Endothelial cell of umbilical vein (primary cell): Measurements from ENCODE around the gene DNAJC17. TPM values are rescaled to one million over a fixed set of nuclear protein-coding genes. Genes with fewer than 3 reads are reported as not detected.

Experiments
- BruUV-seq: library from RNA; stranded (reverse); fragments of 400-500 nt; replicated peaks from 2 replicates; lab custom pipeline; 2021; lab: Mats Ljungman, UMichigan
- CTCF ChIA-PET: fragments of 300-600, 350-600 bp; sonication (Branson Sonifier 250); formaldehyde crosslinking; loops from one replicate; lab custom pipeline; 2021; ENCODE audit warnings: antibody characterized with exemption, inconsistent platforms; lab: Charles Lee
- POLR2A ChIA-PET: fragments of 300-600, 350-600 bp; sonication (Branson Sonifier 250); formaldehyde crosslinking; loops from one replicate; lab custom pipeline; 2021; ENCODE audit warnings: antibody characterized with exemption, inconsistent platforms; lab: Charles Lee
- DNase-seq: peaks from one replicate; pipeline ENCODE4 v3.0.0-alpha.2; 2011; ENCODE audit warnings: low read depth, low spot score
- FAIRE-seq: peaks from 2 replicates; lab custom pipeline; 2011; peaks lifted over from hg19 to GRCh38; lab: Jason Lieb, UNC
- H2AFZ ChIP-seq: 2 replicates; pipeline ENCODE4 v1.6.0; 2012; ENCODE audit warnings: low read depth, low read length, control low read depth, inconsistent platforms
- H3K27ac ChIP-seq: 2 replicates; pipeline ENCODE4 v1.5.1; 2011; ENCODE audit warnings: low read depth, mild to moderate bottlenecking, control low read depth, low read length, moderate library complexity; ENCODE audit not compliant: insufficient read depth
- H3K27me3 ChIP-seq, 2 experiments: 2 replicates each; pipeline versions ENCODE4 v1.6.0 to v1.6.1; 2011; ENCODE audit warnings: low read length in 2 of 2, mixed read lengths in 1 of 2; ENCODE audit not compliant: control insufficient read depth in 2 of 2, insufficient read depth in 2 of 2
- H3K36me3 ChIP-seq, 2 experiments: 2 replicates in 1 of 2; 3 replicates in 1 of 2; pipeline ENCODE4 v1.5.1; 2011; ENCODE audit warnings: low read length in 2 of 2, mild to moderate bottlenecking in 1 of 2, moderate library complexity in 1 of 2; ENCODE audit not compliant: control insufficient read depth in 2 of 2, insufficient read depth in 2 of 2; ENCODE audit errors: extremely low read depth in 1 of 2
- H3K4me1 ChIP-seq: 3 replicates; pipeline ENCODE4 v1.5.1; 2011; ENCODE audit warnings: mild to moderate bottlenecking, low read length; ENCODE audit not compliant: control insufficient read depth, insufficient read depth; ENCODE audit errors: extremely low read depth
- H3K4me2 ChIP-seq: 2 replicates; pipeline ENCODE4 v1.6.1; 2011; ENCODE audit warnings: low read length, control low read depth, mixed read lengths; ENCODE audit not compliant: insufficient read depth
- H3K4me3 ChIP-seq, 3 experiments: fragments of 200-600 bp in 1 of 3; sonication (generic), shearing (Covaris generic) in 1 of 3; replicated peaks in 1 of 3; 2 replicates each; pipeline ENCODE4 v1.5.1; 2011 to 2016; ENCODE audit warnings: control low read depth in 3 of 3, low read length in 3 of 3, mild to moderate bottlenecking in 2 of 3, inconsistent platforms in 1 of 3, low read depth in 1 of 3, moderate library complexity in 1 of 3; ENCODE audit not compliant: insufficient read depth in 1 of 3
- H3K79me2 ChIP-seq: 2 replicates; pipeline ENCODE4 v1.6.0; 2012; ENCODE audit warnings: low read length, inconsistent platforms; ENCODE audit not compliant: control insufficient read depth, insufficient read depth
- H3K9ac ChIP-seq: replicated peaks from 2 replicates; pipeline ENCODE3; 2011; ENCODE audit warnings: low read length, control low read depth; ENCODE audit not compliant: insufficient read depth; ENCODE audit errors: extremely low read depth
- H3K9me1 ChIP-seq: replicated peaks from 3 replicates; pipeline ENCODE4 v1.6.0; 2011; ENCODE audit warnings: mild to moderate bottlenecking, low read length; ENCODE audit not compliant: control insufficient read depth, insufficient read depth; ENCODE audit errors: extremely low read depth
- H3K9me3 ChIP-seq: replicated peaks from 2 replicates; pipeline ENCODE4 v1.5.1; 2012; ENCODE audit warnings: low read length, inconsistent platforms; ENCODE audit not compliant: control insufficient read depth, insufficient read depth
- H4K20me1 ChIP-seq: replicated peaks from 2 replicates; pipeline ENCODE3; 2011; ENCODE audit warnings: mild to moderate bottlenecking, low read length; ENCODE audit not compliant: control insufficient read depth, insufficient read depth; ENCODE audit errors: extremely low read depth
- EZH2 ChIP-seq: IDR thresholded peaks from 2 replicates; pipeline ENCODE4 v1.6.1; 2012; ENCODE audit warnings: borderline replicate concordance, low read depth, mild to moderate bottlenecking, moderate library complexity, low read length, inconsistent platforms; ENCODE audit not compliant: severe bottlenecking
- FOS ChIP-seq: IDR thresholded peaks from 2 replicates; pipeline ENCODE4 v1.6.1; 2011; ENCODE audit warnings: mild to moderate bottlenecking, low read length, moderate library complexity, borderline replicate concordance; ENCODE audit not compliant: insufficient read depth
- GATA2 ChIP-seq: IDR thresholded peaks from 2 replicates; pipeline ENCODE4 v1.7.0; 2011; ENCODE audit warnings: low read depth, mild to moderate bottlenecking, moderate library complexity, mixed read lengths, low read length; ENCODE audit not compliant: insufficient read length, insufficient read depth
- JUN ChIP-seq: IDR thresholded peaks from 2 replicates; pipeline ENCODE4 v1.6.1; 2011; ENCODE audit warnings: borderline replicate concordance, low read depth; ENCODE audit not compliant: insufficient read length, insufficient read depth
- MYC ChIP-seq: IDR thresholded peaks from one replicate; pipeline ENCODE4 v1.6.1; 2011; ENCODE audit warnings: mild to moderate bottlenecking, low read depth, low read length
- POLR2A ChIP-seq: IDR thresholded peaks from 2 replicates; pipeline ENCODE4 v1.6.1; 2012; ENCODE audit warnings: low read depth, mild to moderate bottlenecking, control low read depth, low read length
- POLR2AphosphoS5 ChIP-seq: IDR thresholded peaks from 2 replicates; pipeline ENCODE4 v1.6.1; 2012; ENCODE audit warnings: low read depth, mild to moderate bottlenecking, control low read depth, low read length, moderate library complexity; ENCODE audit not compliant: insufficient read depth
- dilution Hi-C: fragments of 300-500 bp; cut with MboI; formaldehyde crosslinking; loops from one replicate; pipeline ENCODE4 v1.15.0; 2019; ENCODE audit warnings: low sequenced_read_pairs; ENCODE audit not compliant: extremely low pct_ligation_motif_present
- intact Hi-C: fragments of 100-400 bp; cut with micrococcal nuclease; formaldehyde crosslinking; loops from one replicate; pipeline ENCODE4 v1.10.0; 2022
- polyA plus RNA-seq, 4 experiments: library from polyadenylated mRNA; depleted of rRNA in 3 of 4; stranded (reverse) in 3 of 4; unstranded in 1 of 4; fragments of >200 nt; gene quantifications; 2 replicates each; pipeline versions ENCODE4 v1.2.1 to v1.2.3, GENCODE V29; 2011 to 2012; ENCODE audit warnings: missing spikeins in 1 of 4
- total RNA-seq: library from RNA; stranded (reverse); gene quantifications from 2 replicates; pipeline ENCODE4 v1.2.3, GENCODE V29; 2021
- TF ChIP-seq, protein P1 (sequence below): IDR thresholded peaks from 2 replicates; pipeline ENCODE4 v1.6.1; 2011; ENCODE audit not compliant: insufficient read depth, insufficient read length
- TF ChIP-seq, protein P2 (sequence below), 2 donors: IDR thresholded peaks; 1 replicate in 1 of 2; 2 replicates in 1 of 2; pipeline ENCODE4 v1.5.1; 2011; ENCODE audit warnings: low read length in 2 of 2, mild to moderate bottlenecking in 2 of 2, moderate library complexity in 2 of 2, control low read depth in 1 of 2, inconsistent platforms in 1 of 2, low read depth in 1 of 2; ENCODE audit not compliant: insufficient read depth in 1 of 2; ENCODE audit errors: extremely low read depth in 1 of 2

The DNAJC17 gene
- total and polyA plus RNA-seq, 2 donors (not counting 3 experiments of a cell fraction or from before 2014, with no cell fraction given) = 30.7 to 46.4 TPM

DNA sequence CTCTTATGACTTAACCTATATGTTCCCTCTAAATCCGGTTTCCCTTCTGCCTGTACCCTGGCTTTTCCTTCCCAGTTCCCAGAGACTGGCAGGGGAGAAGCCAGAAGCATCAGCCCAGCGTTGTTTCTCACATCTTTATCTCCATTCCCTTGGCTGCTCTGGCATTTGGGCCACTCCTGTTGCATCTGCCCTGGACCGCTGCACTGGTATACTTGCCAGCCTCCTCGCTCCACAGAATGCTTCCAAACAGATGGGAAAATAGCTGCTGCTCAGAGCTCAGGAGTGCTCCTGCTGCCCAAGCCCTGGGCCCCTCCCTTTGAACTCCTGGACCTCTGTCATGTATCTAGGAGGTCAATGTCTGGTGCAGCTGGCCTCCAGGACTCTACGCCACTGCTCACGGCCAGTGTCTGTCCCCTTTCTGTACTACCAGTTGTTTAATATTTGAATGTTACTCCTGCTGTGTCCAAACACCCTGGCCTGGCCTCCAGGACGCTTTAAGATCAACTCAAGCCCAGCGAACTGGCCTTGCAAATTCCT is 43.4 kb upstream of the DNAJC17 start:
- no peaks in the 10 kb centered on the region for H3K27me3 ChIP-seq
- no TSS peak for BruUV-seq
- H3K9me3 ChIP-seq = no peaks in the 10 kb centered on the region
- CTCF ChIA-PET = interaction anchor here (2.6 kb wide), 1 partner anchor 8 kb away, joined by 29 read pairs; no protein-coding TSS in a partner anchor
- H3K9me1 ChIP-seq = no peaks in the 10 kb centered on the region
- no peaks in the 10 kb centered on the region for H4K20me1 ChIP-seq
- no peak overlapping the region for H3K4me2 ChIP-seq
- no peaks in the 10 kb centered on the region for H3K36me3 ChIP-seq
- no peak for FAIRE-seq
- H3K9ac ChIP-seq = no peak overlapping the region
- H3K4me1 ChIP-seq = no peaks in the 10 kb centered on the region
- dilution Hi-C loops = no loop called here
- DNase-seq = no peak
- no peaks in the 10 kb centered on the region for H3K79me2 ChIP-seq
- no peak overlapping the region for H3K4me3 ChIP-seq
- no peak overlapping the region for H3K27ac ChIP-seq
- POLR2A ChIA-PET = no interaction called here
- H2AFZ ChIP-seq = no peak overlapping the region
- TF ChIP-seq MYC = no peak
- TF ChIP-seq, protein P1, sequence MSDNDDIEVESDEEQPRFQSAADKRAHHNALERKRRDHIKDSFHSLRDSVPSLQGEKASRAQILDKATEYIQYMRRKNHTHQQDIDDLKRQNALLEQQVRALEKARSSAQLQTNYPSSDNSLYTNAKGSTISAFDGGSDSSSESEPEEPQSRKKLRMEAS = no peak
- no peak for TF ChIP-seq EZH2
- TF ChIP-seq POLR2A = no peak
- TF ChIP-seq GATA2 = no peak
- TF ChIP-seq, protein P2, sequence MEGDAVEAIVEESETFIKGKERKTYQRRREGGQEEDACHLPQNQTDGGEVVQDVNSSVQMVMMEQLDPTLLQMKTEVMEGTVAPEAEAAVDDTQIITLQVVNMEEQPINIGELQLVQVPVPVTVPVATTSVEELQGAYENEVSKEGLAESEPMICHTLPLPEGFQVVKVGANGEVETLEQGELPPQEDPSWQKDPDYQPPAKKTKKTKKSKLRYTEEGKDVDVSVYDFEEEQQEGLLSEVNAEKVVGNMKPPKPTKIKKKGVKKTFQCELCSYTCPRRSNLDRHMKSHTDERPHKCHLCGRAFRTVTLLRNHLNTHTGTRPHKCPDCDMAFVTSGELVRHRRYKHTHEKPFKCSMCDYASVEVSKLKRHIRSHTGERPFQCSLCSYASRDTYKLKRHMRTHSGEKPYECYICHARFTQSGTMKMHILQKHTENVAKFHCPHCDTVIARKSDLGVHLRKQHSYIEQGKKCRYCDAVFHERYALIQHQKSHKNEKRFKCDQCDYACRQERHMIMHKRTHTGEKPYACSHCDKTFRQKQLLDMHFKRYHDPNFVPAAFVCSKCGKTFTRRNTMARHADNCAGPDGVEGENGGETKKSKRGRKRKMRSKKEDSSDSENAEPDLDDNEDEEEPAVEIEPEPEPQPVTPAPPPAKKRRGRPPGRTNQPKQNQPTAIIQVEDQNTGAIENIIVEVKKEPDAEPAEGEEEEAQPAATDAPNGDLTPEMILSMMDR (IDR thresholded peaks at IDR 0.05; ENCODE audit: extremely low read depth in 1 of 2, insufficient read depth in 1 of 2, low read depth in 1 of 2, low read length in 2 of 2) = no peak
- TF ChIP-seq FOS = no peak
- no peak for TF ChIP-seq POLR2AphosphoS5
- TF ChIP-seq JUN = no peak
- intact Hi-C loops = no loop called here
